ENCODE data around the gene MDH2.
A peak's percentile ranks its signal among the peaks of the same experiment; 100 is the strongest.
"Not testable (repeated sequence)": the region's sequence is repeated elsewhere in the genome, so short reads cannot be mapped to it uniquely, and the experiment has no call there.

The MDH2 gene

DNA sequence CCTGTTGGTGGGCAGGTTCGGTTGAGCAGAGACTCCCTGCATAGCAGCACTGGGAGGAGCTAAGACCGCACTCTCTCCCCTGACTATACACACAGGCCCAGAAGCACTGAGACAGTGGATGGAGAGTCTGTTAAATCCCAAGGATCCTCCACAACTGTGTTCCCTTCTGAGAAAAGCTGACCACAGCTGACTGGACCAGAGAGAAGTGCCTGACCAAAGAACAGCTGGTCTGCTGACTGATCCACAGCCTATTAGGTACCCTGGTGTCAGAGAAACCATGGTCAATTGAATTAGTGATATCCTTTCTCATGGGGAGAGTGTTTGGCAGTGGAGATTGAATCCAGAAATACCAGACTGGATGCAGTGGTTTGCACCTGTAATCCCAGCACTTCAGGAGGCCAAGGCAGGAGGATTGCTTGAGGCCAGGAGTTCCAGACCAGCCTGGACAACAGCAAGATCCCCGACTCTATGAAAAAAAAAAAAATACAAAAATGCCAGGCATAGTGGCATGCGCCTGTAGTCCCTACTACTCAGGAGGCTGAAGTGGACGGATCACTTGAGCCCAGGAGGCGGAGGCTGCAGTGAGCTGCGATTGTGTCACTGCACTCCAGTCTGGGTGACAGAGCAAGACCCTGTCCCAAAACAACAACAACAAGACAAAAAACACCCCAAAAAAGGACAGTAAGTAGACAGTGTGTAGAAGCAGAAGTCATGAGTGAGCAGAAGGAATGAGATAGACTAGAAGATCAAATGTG, 25.7 kb upstream of the MDH2 start:
- Mint-ChIP-seq H3K27me3 (no peaks in the 10 kb centered on the region), H3K9me3 (no peaks in the 10 kb centered on the region), H3K4me1 (peaks cover 18% of the 10 kb centered on the region), H3K4me3 (no peak overlapping the region), H3K36me3 (peaks cover 37% of the 10 kb centered on the region), H3K27ac (no peak overlapping the region)
- no peak for DNase-seq
- CTCF ChIA-PET, result interaction anchor here (0.8 to 3.5 kb wide), 3 partner anchors 12 to 156 kb away, joined by 3 to 29 read pairs (median 29); no protein-coding TSS in a partner anchor

DNA sequence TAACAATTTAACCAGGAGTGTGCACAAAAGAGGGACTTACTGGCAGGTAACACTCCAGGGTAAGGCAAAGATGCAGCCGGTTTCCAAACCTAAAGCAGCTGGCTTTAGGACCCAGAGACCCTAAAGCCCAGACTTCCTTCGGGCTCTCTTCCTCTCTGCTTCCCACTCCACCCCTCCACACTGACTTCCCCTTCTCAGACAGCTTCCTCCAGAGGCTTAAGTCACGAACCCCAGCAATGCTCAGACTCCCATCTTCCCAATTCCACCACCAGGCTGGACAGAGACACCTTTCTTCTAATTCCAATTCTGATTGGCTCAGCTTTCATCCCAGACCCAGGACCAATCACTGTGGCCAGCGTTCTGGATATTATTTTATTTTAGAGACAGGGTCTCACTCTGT, 24.9 kb upstream of the MDH2 start:
- Mint-ChIP-seq H3K4me1 (peaks cover 18% of the 10 kb centered on the region), H3K36me3 (peaks cover 34% of the 10 kb centered on the region), H3K4me3 (no peak overlapping the region), H3K9me3 (no peaks in the 10 kb centered on the region), H3K27me3 (no peaks in the 10 kb centered on the region), H3K27ac (no peak overlapping the region)
- no peak for DNase-seq
- CTCF ChIA-PET, result interaction anchor here (0.8 kb wide), 1 partner anchor 156 kb away, joined by 3 read pairs; no protein-coding TSS in a partner anchor

GRCh38 chr7:76029682-76030081, 18.2 kb upstream of the MDH2 start:
- H3K27ac Mint-ChIP-seq, H3K4me3 Mint-ChIP-seq, H3K36me3 Mint-ChIP-seq, DNase-seq, H3K4me1 Mint-ChIP-seq, H3K9me3 Mint-ChIP-seq, H3K27me3 Mint-ChIP-seq: not testable (repeated sequence)
- CTCF ChIA-PET, result interaction anchor here (0.6 to 0.9 kb wide), 2 partner anchors 9 to 161 kb away, joined by 4 to 5 read pairs; no protein-coding TSS in a partner anchor

DNA sequence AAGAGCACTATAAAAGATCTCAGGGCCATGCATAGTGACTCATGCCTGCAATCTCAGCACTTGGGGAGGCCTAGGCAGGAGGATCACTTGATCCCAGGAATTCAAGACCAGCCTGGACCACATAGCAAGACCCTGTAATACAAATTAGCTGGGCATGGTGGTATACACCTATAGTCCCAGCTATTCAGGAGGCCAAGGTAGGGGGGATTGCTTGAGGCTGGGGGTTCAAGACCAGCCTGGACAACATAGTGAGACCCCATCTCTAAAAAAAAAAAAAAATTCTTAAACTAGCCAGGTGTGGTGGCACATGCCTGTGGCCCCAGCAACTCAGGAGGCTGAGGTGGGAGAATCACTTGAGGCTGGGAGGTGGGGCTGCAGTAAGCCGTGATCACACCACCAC, 15.9 kb upstream of the MDH2 start:
- CTCF ChIA-PET, result interaction anchor here (0.6 to 1.3 kb wide), 2 partner anchors 11 to 127 kb away, joined by 3 to 4 read pairs; no protein-coding TSS in a partner anchor
- H3K27me3 Mint-ChIP-seq, result no peaks in the 10 kb centered on the region

GRCh38 chr7:76037310-76037709, 10.6 kb upstream of the MDH2 start:
- no peaks in the 10 kb centered on the region for H3K27me3 Mint-ChIP-seq
- peaks cover 2% of the 10 kb centered on the region for H3K36me3 Mint-ChIP-seq
- H3K9me3 Mint-ChIP-seq, result no peaks in the 10 kb centered on the region
- H3K27ac Mint-ChIP-seq, result no peak overlapping the region
- CTCF ChIA-PET, result no interaction called here
- DNase-seq, result no peak
- peaks cover 7% of the 10 kb centered on the region for H3K4me1 Mint-ChIP-seq
- H3K4me3 Mint-ChIP-seq, result no peak overlapping the region

More for the DNA sequence above, 15.9 kb upstream of the MDH2 start:
- Mint-ChIP-seq H3K27ac (no peak overlapping the region), H3K9me3 (no peaks in the 10 kb centered on the region), H3K4me1 (peaks cover 7% of the 10 kb centered on the region), H3K36me3 (peaks cover 5% of the 10 kb centered on the region), H3K4me3 (no peak overlapping the region)
- no peak for DNase-seq

- Mint-ChIP-seq H3K36me3 (peaks cover 7% of the 10 kb centered on the region), H3K27me3 (no peaks in the 10 kb centered on the region), H3K4me1 (peaks cover 8% of the 10 kb centered on the region), H3K27ac (no peak overlapping the region), H3K4me3 (no peak overlapping the region), H3K9me3 (no peaks in the 10 kb centered on the region)
- no peak for DNase-seq
- CTCF ChIA-PET, result no interaction called here
These were observed 7.8 kb upstream of the MDH2 start for GRCh38 chr7:76040126-76040525.

GRCh38 chr7:76044375-76044865, 3.5 kb upstream of the MDH2 start:
- Mint-ChIP-seq H3K4me3 (no peak overlapping the region), H3K36me3 (peaks cover 18% of the 10 kb centered on the region), H3K27ac (no peak overlapping the region), H3K4me1 (peaks cover 30% of the 10 kb centered on the region), H3K9me3 (no peaks in the 10 kb centered on the region), H3K27me3 (no peaks in the 10 kb centered on the region)
- CTCF ChIA-PET, result interaction anchor here (1.9 kb wide), 1 partner anchor 24 kb away, joined by 8 read pairs; no protein-coding TSS in a partner anchor
- DNase-seq, result no peak

GRCh38 chr7:76047305-76047810, 548 bp upstream of the MDH2 start:
- Mint-ChIP-seq H3K4me3 (peak overlapping the region; percentile 91), H3K27me3 (no peaks in the 10 kb centered on the region), H3K9me3 (no peaks in the 10 kb centered on the region), H3K4me1 (peaks cover 52% of the 10 kb centered on the region), H3K36me3 (peaks cover 29% of the 10 kb centered on the region), H3K27ac (peak overlapping the region; percentile 92)
- no peak for DNase-seq
- CTCF ChIA-PET, result interaction anchor here (1.4 to 1.5 kb wide), 2 partner anchors 81 to 131 kb away, joined by 3 read pairs; no protein-coding TSS in a partner anchor

- peak overlapping the region; percentile 91 for H3K4me3 Mint-ChIP-seq
- H3K36me3 Mint-ChIP-seq, result peaks cover 30% of the 10 kb centered on the region
- peak; percentile 35 for DNase-seq
- H3K27me3 Mint-ChIP-seq, result no peaks in the 10 kb centered on the region
- CTCF ChIA-PET, result interaction anchor here (1.4 kb wide), 1 partner anchor 130 kb away, joined by 3 read pairs; no protein-coding TSS in a partner anchor
- peaks cover 55% of the 10 kb centered on the region for H3K4me1 Mint-ChIP-seq
- H3K9me3 Mint-ChIP-seq, result no peaks in the 10 kb centered on the region
- peak overlapping the region; percentile 92 for H3K27ac Mint-ChIP-seq
These were observed 722 bp downstream of the MDH2 start for GRCh38 chr7:76048668-76048988.

DNA sequence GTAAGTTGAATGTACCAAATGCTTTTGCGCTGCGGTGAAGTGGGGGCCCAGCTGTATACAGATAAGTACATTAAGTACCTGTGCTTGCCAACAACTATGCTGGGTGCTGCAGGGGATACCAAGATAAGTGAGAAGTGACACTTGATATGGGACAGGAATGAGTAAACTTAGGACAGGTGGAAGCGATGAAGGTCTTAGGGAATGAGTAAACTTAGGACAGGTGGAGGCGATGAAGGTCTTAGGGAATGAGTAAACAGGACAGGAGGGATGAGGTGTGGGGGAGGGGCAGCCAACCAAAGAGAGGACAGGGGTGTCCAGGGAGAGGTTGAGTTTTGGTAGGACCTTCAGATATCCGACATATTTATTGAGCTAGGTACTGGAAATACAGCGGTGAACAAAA, 1.4 kb downstream of the MDH2 start:
- CTCF ChIA-PET, result interaction anchor here (1.1 kb wide), 1 partner anchor 81 kb away, joined by 3 read pairs; no protein-coding TSS in a partner anchor
- H3K4me3 Mint-ChIP-seq, result peak overlapping the region; percentile 91
- DNase-seq, result no peak
- H3K9me3 Mint-ChIP-seq, result no peaks in the 10 kb centered on the region
- peaks cover 30% of the 10 kb centered on the region for H3K36me3 Mint-ChIP-seq
- H3K27me3 Mint-ChIP-seq, result no peaks in the 10 kb centered on the region
- peaks cover 55% of the 10 kb centered on the region for H3K4me1 Mint-ChIP-seq
- peak overlapping the region; percentile 74 for H3K27ac Mint-ChIP-seq

DNA sequence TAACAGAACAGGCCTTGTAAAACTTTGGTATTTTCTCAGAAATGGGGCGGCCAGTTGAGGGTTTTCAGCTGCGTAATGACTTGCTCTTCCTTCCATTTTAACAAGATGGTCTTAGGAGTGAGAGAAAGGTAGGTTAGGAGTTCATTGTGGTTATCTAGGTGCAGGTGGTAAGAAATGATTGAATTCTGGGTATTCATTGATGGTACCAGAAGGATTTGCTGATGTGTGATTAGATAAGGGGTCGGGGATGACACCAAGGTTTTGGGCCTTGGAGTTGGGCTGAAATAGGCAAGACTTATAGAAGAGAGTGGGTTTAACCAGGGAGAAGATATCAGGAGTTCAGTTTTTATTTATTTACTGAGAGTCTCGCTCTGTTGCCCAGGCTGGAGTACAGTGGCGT, 2.6 kb downstream of the MDH2 start:
- Mint-ChIP-seq H3K9me3 (no peaks in the 10 kb centered on the region), H3K4me3 (peak overlapping the region; percentile 0), H3K4me1 (peaks cover 46% of the 10 kb centered on the region), H3K27me3 (no peaks in the 10 kb centered on the region), H3K36me3 (peaks cover 26% of the 10 kb centered on the region), H3K27ac (peak overlapping the region; percentile 15)
- no peak for DNase-seq
- CTCF ChIA-PET, result interaction anchor here (1.1 to 1.2 kb wide), 2 partner anchors 80 to 81 kb away, joined by 3 to 4 read pairs; no protein-coding TSS in a partner anchor

DNA sequence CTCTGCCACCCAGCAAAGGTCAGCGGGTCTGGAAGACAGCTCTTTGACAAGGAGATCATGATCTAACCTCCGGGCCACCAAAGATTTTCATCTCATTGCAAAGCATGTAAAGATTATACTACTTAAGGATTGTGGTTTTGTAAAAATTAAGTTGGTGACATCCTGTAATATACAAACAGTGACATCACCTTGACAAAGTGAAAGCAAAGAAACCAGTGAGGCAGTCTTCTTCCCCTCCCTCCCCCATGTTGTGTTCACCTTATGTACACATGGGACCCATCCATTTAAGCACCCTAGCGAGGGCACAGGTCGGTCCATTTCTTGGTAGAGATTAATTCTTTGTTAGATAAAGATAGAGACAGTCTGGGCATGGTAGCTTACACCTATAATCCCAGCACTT, 3.9 kb downstream of the MDH2 start:
- Mint-ChIP-seq H3K27me3 (no peaks in the 10 kb centered on the region), H3K9me3 (no peaks in the 10 kb centered on the region), H3K4me1 (peaks cover 40% of the 10 kb centered on the region), H3K4me3 (no peak overlapping the region), H3K36me3 (peaks cover 26% of the 10 kb centered on the region), H3K27ac (peak overlapping the region; percentile 81)
- CTCF ChIA-PET, result interaction anchor here (1.1 kb wide), 1 partner anchor 31 kb away, joined by 5 read pairs; no protein-coding TSS in a partner anchor
- DNase-seq, result peak; percentile 40

- DNase-seq, H3K27me3 Mint-ChIP-seq, H3K9me3 Mint-ChIP-seq, H3K27ac Mint-ChIP-seq, H3K4me3 Mint-ChIP-seq: not testable (repeated sequence)
- CTCF ChIA-PET, result interaction anchor here (1.1 kb wide), 1 partner anchor 30 kb away, joined by 5 read pairs; no protein-coding TSS in a partner anchor
- Mint-ChIP-seq H3K4me1 (peaks cover 40% of the 10 kb centered on the region), H3K36me3 (peaks cover 28% of the 10 kb centered on the region)
These were observed 4.8 kb downstream of the MDH2 start for GRCh38 chr7:76052681-76053080.

GRCh38 chr7:76053461-76053860, 5.6 kb downstream of the MDH2 start:
- no peaks in the 10 kb centered on the region for H3K9me3 Mint-ChIP-seq
- peaks cover 30% of the 10 kb centered on the region for H3K36me3 Mint-ChIP-seq
- H3K4me3 Mint-ChIP-seq, result no peak overlapping the region
- H3K4me1 Mint-ChIP-seq, result peaks cover 36% of the 10 kb centered on the region
- CTCF ChIA-PET, result interaction anchor here (0.6 kb wide), 1 partner anchor 185 kb away, joined by 3 read pairs; no protein-coding TSS in a partner anchor
- no peaks in the 10 kb centered on the region for H3K27me3 Mint-ChIP-seq
- H3K27ac Mint-ChIP-seq, result no peak overlapping the region
- DNase-seq, result no peak
